Measurements from ENCODE around the gene XKR3. TPM values are rescaled to one million over a fixed set of nuclear protein-coding genes. Genes with fewer than 3 reads are reported as not detected.

XKR3 gene
- total RNA-seq, 4 donors from 2014 or later, result not detected

- intact Hi-C loops (cut with DNase I; ENCODE audit: low total_unique reads), result no loop called here
- DNase-seq (ENCODE audit: low spot score in 2 of 2), result no peak
- WGBS, 2 donors, result 45% methylated on average over 4 of the region's 4 CpGs
- TF ChIP-seq, protein P1, sequence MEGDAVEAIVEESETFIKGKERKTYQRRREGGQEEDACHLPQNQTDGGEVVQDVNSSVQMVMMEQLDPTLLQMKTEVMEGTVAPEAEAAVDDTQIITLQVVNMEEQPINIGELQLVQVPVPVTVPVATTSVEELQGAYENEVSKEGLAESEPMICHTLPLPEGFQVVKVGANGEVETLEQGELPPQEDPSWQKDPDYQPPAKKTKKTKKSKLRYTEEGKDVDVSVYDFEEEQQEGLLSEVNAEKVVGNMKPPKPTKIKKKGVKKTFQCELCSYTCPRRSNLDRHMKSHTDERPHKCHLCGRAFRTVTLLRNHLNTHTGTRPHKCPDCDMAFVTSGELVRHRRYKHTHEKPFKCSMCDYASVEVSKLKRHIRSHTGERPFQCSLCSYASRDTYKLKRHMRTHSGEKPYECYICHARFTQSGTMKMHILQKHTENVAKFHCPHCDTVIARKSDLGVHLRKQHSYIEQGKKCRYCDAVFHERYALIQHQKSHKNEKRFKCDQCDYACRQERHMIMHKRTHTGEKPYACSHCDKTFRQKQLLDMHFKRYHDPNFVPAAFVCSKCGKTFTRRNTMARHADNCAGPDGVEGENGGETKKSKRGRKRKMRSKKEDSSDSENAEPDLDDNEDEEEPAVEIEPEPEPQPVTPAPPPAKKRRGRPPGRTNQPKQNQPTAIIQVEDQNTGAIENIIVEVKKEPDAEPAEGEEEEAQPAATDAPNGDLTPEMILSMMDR (IDR thresholded peaks at IDR 0.05), result no peak
- TF ChIP-seq POLR2A (IDR thresholded peaks at IDR 0.05), result no peak
- H3K4me3 ChIP-seq (ENCODE audit: low read depth, poor library complexity, severe bottlenecking), result no peak overlapping the region
Observed at GRCh38 chr22:16789860-16790493, 35.2 kb downstream of the XKR3 start.

DNA sequence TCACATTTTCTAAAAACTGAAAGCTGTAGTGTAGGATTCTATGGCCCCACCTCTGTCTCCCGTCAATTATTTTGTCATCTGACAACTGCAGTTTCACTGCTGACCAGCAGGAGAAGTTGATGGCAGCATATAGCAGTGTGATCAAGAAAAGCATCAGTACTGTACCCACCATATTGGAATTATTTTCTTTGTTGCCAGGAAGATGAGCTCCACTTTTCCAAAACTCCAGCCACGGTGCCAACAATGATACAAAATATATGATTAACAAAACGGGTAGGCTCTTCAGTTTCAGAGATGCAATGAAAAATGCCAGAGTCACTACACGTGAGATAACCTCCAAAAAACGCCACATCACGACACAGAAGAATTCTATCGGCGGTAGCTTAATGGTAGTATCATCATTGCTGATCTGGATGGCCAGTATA, 41.3 kb downstream of the XKR3 start:
- TF ChIP-seq, protein P1 (IDR thresholded peaks at IDR 0.05), result no peak
- no peak for TF ChIP-seq POLR2A (IDR thresholded peaks at IDR 0.05)
- DNase-seq (ENCODE audit: low spot score in 2 of 2), result no peak
- WGBS, 2 donors, result 69 to 83% methylated on average over 8 of the region's 8 CpGs
- intact Hi-C loops (cut with DNase I; ENCODE audit: low total_unique reads), result no loop called here
- H3K4me3 ChIP-seq (ENCODE audit: low read depth, poor library complexity, severe bottlenecking), result no peak overlapping the region

DNA sequence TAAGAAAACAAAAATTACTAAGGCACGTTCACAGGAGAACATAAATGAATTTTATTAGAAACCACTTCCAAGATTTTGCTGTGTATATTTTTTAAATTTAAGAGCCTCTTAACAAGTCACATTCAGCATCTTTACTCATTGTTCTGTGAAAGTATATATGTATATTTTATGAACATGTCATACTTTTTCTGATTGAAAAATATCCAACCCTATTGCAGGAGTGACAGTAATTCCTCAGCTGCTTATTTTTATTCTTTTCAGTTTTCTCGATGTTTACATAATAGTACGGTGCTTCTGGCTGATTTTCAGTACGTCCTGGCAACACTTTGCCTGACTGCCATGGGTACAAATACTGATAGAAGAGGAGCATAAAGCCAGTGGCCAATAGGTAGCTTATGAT, 41.8 kb downstream of the XKR3 start:
- TF ChIP-seq, protein P1 (IDR thresholded peaks at IDR 0.05), result no peak
- TF ChIP-seq POLR2A (IDR thresholded peaks at IDR 0.05), result no peak
- no peak for DNase-seq (ENCODE audit: low spot score in 2 of 2)
- intact Hi-C loops (cut with DNase I; ENCODE audit: low total_unique reads), result no loop called here
- H3K4me3 ChIP-seq (ENCODE audit: low read depth, poor library complexity, severe bottlenecking), result no peak overlapping the region
- 77 to 79% methylated on average over 4 of the region's 4 CpGs for WGBS, 2 donors

DNA sequence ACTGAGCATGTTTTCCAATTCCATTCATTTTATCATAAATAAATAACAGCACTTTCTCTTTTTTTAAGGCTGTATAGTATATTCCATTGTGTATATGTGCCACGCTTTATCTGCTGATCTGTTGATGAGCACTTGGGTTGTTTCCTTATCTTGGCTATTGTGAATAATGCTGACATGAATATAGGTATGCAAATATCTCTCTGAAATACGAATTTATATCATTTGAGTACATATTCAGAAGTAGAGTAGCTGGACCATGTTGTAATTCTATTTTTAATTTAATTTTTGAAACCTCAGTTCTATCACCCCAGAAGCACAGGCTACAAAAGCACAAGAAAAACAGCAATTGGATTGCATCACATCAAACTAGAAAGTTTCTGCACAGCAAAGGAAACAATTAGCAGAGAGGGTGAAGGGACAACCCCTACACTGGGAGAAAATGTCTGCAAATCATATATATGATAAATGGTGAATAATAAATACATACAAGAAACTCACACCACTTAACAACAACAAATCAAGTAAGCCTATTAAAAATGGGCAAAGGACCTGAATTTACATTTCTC, 43.4 kb downstream of the XKR3 start:
- intact Hi-C loops (cut with DNase I; ENCODE audit: low total_unique reads), result no loop called here
- H3K4me3 ChIP-seq (ENCODE audit: low read depth, poor library complexity, severe bottlenecking), result no peak overlapping the region
- TF ChIP-seq, protein P1 (IDR thresholded peaks at IDR 0.05), result no peak
- TF ChIP-seq POLR2A (IDR thresholded peaks at IDR 0.05), result no peak
- DNase-seq (ENCODE audit: low spot score in 2 of 2), result no peak
- 48 to 53% methylated on average over 2 of the region's 2 CpGs for WGBS, 2 donors

DNA sequence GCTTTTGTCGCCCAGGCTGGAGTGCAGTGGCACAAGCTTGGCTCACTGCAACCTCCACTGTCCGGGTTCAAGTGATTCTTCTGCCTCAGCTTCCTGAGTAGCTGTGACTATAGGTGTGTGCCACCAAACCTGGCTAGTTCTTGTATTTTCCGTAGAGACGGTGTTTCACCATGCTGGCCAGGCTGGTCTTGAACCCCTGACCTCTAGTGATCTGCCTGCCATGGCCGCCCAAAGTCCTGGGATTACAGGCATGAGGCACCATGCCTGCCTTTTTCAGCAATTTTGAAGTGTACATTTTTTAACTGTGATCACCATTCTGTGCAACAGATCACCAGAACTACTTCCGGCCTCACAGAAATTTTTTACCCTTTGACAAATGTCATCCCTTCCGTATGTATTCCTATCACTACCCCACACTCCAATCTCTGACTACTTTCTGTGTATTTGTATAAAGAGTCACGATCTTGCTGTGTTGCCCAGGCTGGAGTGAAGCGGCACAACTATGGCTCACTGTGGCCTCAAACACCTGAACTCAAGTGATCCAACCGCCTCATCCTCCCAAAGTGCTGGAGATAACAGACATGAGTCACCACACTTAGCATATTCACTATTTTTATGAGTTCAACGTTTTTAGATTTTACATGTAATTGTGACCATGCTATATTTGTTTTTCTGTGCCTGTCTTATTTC, 44.0 kb downstream of the XKR3 start:
- TF ChIP-seq, protein P1 (IDR thresholded peaks at IDR 0.05), result no peak
- TF ChIP-seq POLR2A (IDR thresholded peaks at IDR 0.05), result no peak
- 77 to 82% methylated on average over 11 of the region's 11 CpGs for WGBS, 2 donors
- H3K4me3 ChIP-seq (ENCODE audit: low read depth, poor library complexity, severe bottlenecking), result no peak overlapping the region
- intact Hi-C loops (cut with DNase I; ENCODE audit: low total_unique reads), result no loop called here
- DNase-seq (ENCODE audit: low spot score in 2 of 2), result no peak

Measured in lower leg skin (tissue), 4 donors.